Stomach (tissue), 9 donors: ENCODE data around the gene BTG1. TPM values are rescaled to one million over a fixed set of nuclear protein-coding genes. Genes with fewer than 3 reads are reported as not detected.

ENCODE experiments used
- DNase-seq, 2 donors: peaks; one replicate each; pipeline versions ENCODE4 v3.0.0 to v3.0.0-alpha.2; 2013 to 2019
- H3K27ac ChIP-seq, 5 donors: fragments of 200-600 bp in 4 of 5; sonication (generic) in 4 of 5; one replicate each; pipeline ENCODE4 v1.5.1; 2013 to 2019; ENCODE audit warnings: mild to moderate bottlenecking in 1 of 5, moderate library complexity in 1 of 5
- H3K27me3 ChIP-seq, 3 donors: fragments of 200-600 bp; sonication (generic); one replicate each; pipeline ENCODE4 v1.5.1; 2017 to 2019; ENCODE audit warnings: mixed run types in 1 of 3
- H3K36me3 ChIP-seq, 4 donors: fragments of 200-600 bp; sonication (generic); 1 replicate in 3 of 4; 2 replicates in 1 of 4; pipeline ENCODE4 v1.5.1; 2016 to 2019
- H3K4me1 ChIP-seq, 4 donors: fragments of 200-600 bp; sonication (generic); one replicate each; pipeline ENCODE4 v1.5.1; 2016 to 2019
- H3K4me3 ChIP-seq, 4 donors: fragments of 200-600 bp; sonication (generic) in 3 of 4; one replicate each; pipeline ENCODE4 v1.5.1; 2016 to 2019; ENCODE audit warnings: mild to moderate bottlenecking in 1 of 4
- H3K9me3 ChIP-seq, 4 donors: fragments of 200-600 bp; sonication (generic); one replicate each; pipeline ENCODE4 v1.5.1; 2016 to 2019
- CTCF ChIP-seq, 7 experiments: fragments of 450-650 bp in 4 of 7; fragments of 200-600 bp in 3 of 7; sonication (generic) in 3 of 7; IDR thresholded peaks; one replicate each; pipeline ENCODE4 v1.5.1; 2016 to 2019; ENCODE audit warnings: antibody characterized with exemption in 7 of 7, control low read depth in 2 of 7, mild to moderate bottlenecking in 1 of 7
- EP300 ChIP-seq: sonication (generic); formaldehyde crosslinking; IDR thresholded peaks from one replicate; pipeline ENCODE4 v1.6.1; 2017; ENCODE audit warnings: antibody characterized with exemption
- POLR2A ChIP-seq, 4 donors: fragments of 450-650 bp; IDR thresholded peaks; one replicate each; pipeline ENCODE4 v1.6.1; 2016; ENCODE audit warnings: antibody characterized with exemption in 4 of 4, control low read depth in 2 of 4, mild to moderate bottlenecking in 1 of 4, moderate library complexity in 1 of 4
- POLR2AphosphoS5 ChIP-seq, 3 donors: sonication (generic); formaldehyde crosslinking; IDR thresholded peaks; one replicate each; pipeline ENCODE4 v1.6.1; 2016; ENCODE audit warnings: antibody characterized with exemption in 3 of 3
- WGBS, 5 donors: extraction: QIAGEN DNeasy Blood & Tissue Kit in 3 of 5; methylation state at CpG; one replicate each; pipeline versions ENCODE4 v1.1.5 to v1.1.7; 2013 to 2018; 5-methylcytosine and 5-hydroxymethylcytosine counted together
- intact Hi-C: fragments of 100-400 bp; cut with DNase I; formaldehyde crosslinking; loops from one replicate; pipeline ENCODE4 v1.15.1; 2023; ENCODE audit warnings: low total_unique reads
- polyA plus RNA-seq, 3 donors: library from polyadenylated mRNA; stranded (reverse); fragments of 200-250 nt; gene quantifications; one replicate each; pipeline ENCODE4 v1.2.3, GENCODE V29; 2013
- total RNA-seq, 5 donors: library from RNA; depleted of rRNA; stranded (reverse); fragments of >200 nt; gene quantifications; one replicate each; pipeline versions ENCODE4 v1.1.0 to v1.2.3, GENCODE V29; 2014 to 2016
- donor health status: healthy with polysubstance abuse.
- donor health status: Bipolar disorder and iron deficiency.
- donor health status: healthy.

The BTG1 gene
- total and polyA plus RNA-seq, 8 donors, result 20.5 to 108 (median 39.9) TPM

- H3K27ac ChIP-seq, result no peak overlapping the region
- DNase-seq, result no peak
- no peak overlapping the region for H3K4me3 ChIP-seq
Measured at GRCh38 chr12:92155733-92156132, 10.1 kb upstream of the BTG1 start.

GRCh38 chr12:92151916-92152315 lies 6.3 kb upstream of the BTG1 start:
- intact Hi-C loops, result no loop called here
- H3K27me3 ChIP-seq, result no peaks in the 10 kb centered on the region
- no peaks in the 10 kb centered on the region for H3K36me3 ChIP-seq
- H3K27ac ChIP-seq, result no peak overlapping the region
- DNase-seq, result no peak
- TF ChIP-seq POLR2AphosphoS5 (IDR thresholded peaks at IDR 0.05) (no peak), POLR2A (IDR thresholded peaks at IDR 0.05) (no peak), CTCF (IDR thresholded peaks at IDR 0.05) (no peak), EP300 (no peak)
- H3K4me3 ChIP-seq, result no peak overlapping the region
- H3K9me3 ChIP-seq, result no peaks in the 10 kb centered on the region
- peaks cover 0 to 17% (median 10%) of the 10 kb centered on the region in 4 donors for H3K4me1 ChIP-seq
- WGBS, 5 donors, result 93 to 98% (median 96%) methylated on average over 2 of the region's 2 CpGs

More at GRCh38 chr12:92155733-92156132, 10.1 kb upstream of the BTG1 start:
- H3K4me1 ChIP-seq, result peaks cover 0 to 13% (median 6%) of the 10 kb centered on the region in 4 donors
- no peaks in the 10 kb centered on the region for H3K9me3 ChIP-seq
- H3K27me3 ChIP-seq, result no peaks in the 10 kb centered on the region
- WGBS, 5 donors, result 93 to 100% (median 95%) methylated on average over 2 of the region's 2 CpGs
- TF ChIP-seq EP300 (no peak), POLR2A (IDR thresholded peaks at IDR 0.05) (no peak), POLR2AphosphoS5 (IDR thresholded peaks at IDR 0.05) (no peak), CTCF (IDR thresholded peaks at IDR 0.05) (no peak)
- intact Hi-C loops, result no loop called here
- H3K36me3 ChIP-seq, result no peaks in the 10 kb centered on the region

DNA sequence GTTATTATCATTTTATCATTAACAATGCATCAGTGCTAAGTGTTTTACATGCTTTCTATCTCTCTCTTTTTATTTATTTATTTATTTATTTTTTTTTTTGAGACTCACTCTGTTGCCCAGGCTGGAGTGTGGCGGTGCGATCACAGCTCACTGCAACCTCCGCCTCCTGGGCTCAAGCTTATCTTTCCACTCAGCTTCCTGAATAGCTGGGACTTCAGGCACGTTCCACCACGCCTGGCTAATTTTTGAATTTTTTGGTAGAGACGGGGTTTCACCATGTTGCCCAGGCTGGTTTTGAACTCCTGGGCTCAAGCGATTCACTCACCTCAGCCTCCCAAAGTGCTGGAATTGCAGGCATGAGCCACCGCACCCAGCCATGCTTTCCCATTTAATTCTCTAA lies 3.9 kb upstream of the BTG1 start:
- peaks cover 0 to 8% (median 0%) of the 10 kb centered on the region in 4 donors for H3K36me3 ChIP-seq
- 92 to 99% (median 95%) methylated on average over 8 of the region's 8 CpGs for WGBS, 5 donors
- no peak overlapping the region for H3K27ac ChIP-seq
- no peaks in the 10 kb centered on the region for H3K27me3 ChIP-seq
- TF ChIP-seq POLR2AphosphoS5 (IDR thresholded peaks at IDR 0.05) (no peak), POLR2A (IDR thresholded peaks at IDR 0.05) (no peak), CTCF (IDR thresholded peaks at IDR 0.05) (no peak), EP300 (no peak)
- intact Hi-C loops, result loop anchor here (10.0 kb wide), 1 partner anchor 335 kb away; no protein-coding TSS in a partner anchor
- no peak overlapping the region for H3K4me3 ChIP-seq
- no peaks in the 10 kb centered on the region for H3K9me3 ChIP-seq
- no peak for DNase-seq
- H3K4me1 ChIP-seq, result peaks cover 0 to 21% (median 11%) of the 10 kb centered on the region in 4 donors

GRCh38 chr12:92147491-92147890 lies 1.8 kb upstream of the BTG1 start:
- no peak for TF ChIP-seq POLR2A (IDR thresholded peaks at IDR 0.05)
- TF ChIP-seq POLR2AphosphoS5 (IDR thresholded peaks at IDR 0.05), result no peak
- no peak for TF ChIP-seq EP300
- TF ChIP-seq CTCF (IDR thresholded peaks at IDR 0.05), result no peak
- Histone ChIP-seq H3K9me3 (no peaks in the 10 kb centered on the region), H3K36me3 (peaks cover 12 to 29% (median 14%) of the 10 kb centered on the region in 4 donors), H3K27me3 (no peaks in the 10 kb centered on the region), H3K4me3 (peak overlapping the region in 2 of 4 donors; percentile 67 to 97), H3K27ac (peak overlapping the region in 4 of 5 donors; percentile 92 to 100 (median 100)), H3K4me1 (peaks cover 0 to 24% (median 11%) of the 10 kb centered on the region in 4 donors)
- WGBS, 5 donors, result 30 to 43% (median 35%) methylated on average over 3 of the region's 3 CpGs
- DNase-seq, result peak in 1 of 2 donors; percentile 67
- intact Hi-C loops, result loop anchor here (10.0 kb wide), 1 partner anchor 333 kb away; no protein-coding TSS in a partner anchor
